Keratinocyte (primary cell): ENCODE data around the gene PLPP4. TPM values are rescaled to one million over a fixed set of nuclear protein-coding genes. Genes with fewer than 3 reads are reported as not detected.

ENCODE experiments used
- DNase-seq: peaks from one replicate; pipeline ENCODE4 v3.0.0-alpha.2; 2011; ENCODE audit warnings: low read depth, missing footprints, low spot score
- FAIRE-seq: peaks from 2 replicates; lab custom pipeline; 2011; peaks lifted over from hg19 to GRCh38; lab: Jason Lieb, UNC
- H2AFZ ChIP-seq: 2 replicates; pipeline ENCODE4 v1.6.0; 2012; ENCODE audit warnings: low read length, control low read depth, inconsistent platforms; ENCODE audit not compliant: control insufficient read depth
- H3K27ac ChIP-seq: 2 replicates; pipeline ENCODE4 v1.5.1; 2011; ENCODE audit warnings: low read length; ENCODE audit not compliant: control insufficient read depth, insufficient read depth
- H3K27me3 ChIP-seq: 3 replicates; pipeline ENCODE4 v1.6.0; 2011; ENCODE audit warnings: low read length; ENCODE audit not compliant: control insufficient read depth, insufficient read depth; ENCODE audit errors: extremely low read depth
- H3K36me3 ChIP-seq, 2 experiments: 2 replicates in 1 of 2; 3 replicates in 1 of 2; pipeline ENCODE4 v1.5.1; 2011; ENCODE audit warnings: low read length in 2 of 2, mild to moderate bottlenecking in 1 of 2; ENCODE audit not compliant: control insufficient read depth in 2 of 2, insufficient read depth in 2 of 2; ENCODE audit errors: extremely low read depth in 1 of 2
- H3K4me1 ChIP-seq: 3 replicates; pipeline ENCODE4 v1.5.1; 2011; ENCODE audit warnings: low read length; ENCODE audit not compliant: control insufficient read depth, insufficient read depth; ENCODE audit errors: extremely low read depth
- H3K4me2 ChIP-seq: 3 replicates; pipeline ENCODE4 v1.6.0; 2011; ENCODE audit warnings: low read depth, low read length; ENCODE audit not compliant: control insufficient read depth, insufficient read depth; ENCODE audit errors: extremely low read depth
- H3K4me3 ChIP-seq, 3 experiments: fragments of 200-600 bp in 1 of 3; sonication (generic) in 1 of 3; 2 replicates in 2 of 3; 3 replicates in 1 of 3; pipeline ENCODE4 v1.5.1; 2011 to 2016; ENCODE audit warnings: low read length in 3 of 3, mild to moderate bottlenecking in 3 of 3, control low read depth in 2 of 3, inconsistent platforms in 1 of 3, low read depth in 1 of 3, mixed read lengths in 1 of 3, mixed run types in 1 of 3, moderate library complexity in 1 of 3; ENCODE audit not compliant: control insufficient read depth in 2 of 3, insufficient read depth in 2 of 3; ENCODE audit errors: extremely low read depth in 1 of 3
- H3K79me2 ChIP-seq: 2 replicates; pipeline ENCODE4 v1.6.0; 2012; ENCODE audit warnings: low read length; ENCODE audit not compliant: control insufficient read depth, insufficient read depth
- H3K9ac ChIP-seq: 3 replicates; pipeline ENCODE4 v1.6.0; 2011; ENCODE audit warnings: low read length; ENCODE audit not compliant: control insufficient read depth, insufficient read depth; ENCODE audit errors: extremely low read depth
- H3K9me1 ChIP-seq: 3 replicates; pipeline ENCODE4 v1.6.0; 2011; ENCODE audit warnings: low read length; ENCODE audit not compliant: control insufficient read depth, insufficient read depth; ENCODE audit errors: extremely low read depth
- H3K9me3 ChIP-seq: 2 replicates; pipeline ENCODE4 v1.5.1; 2012; ENCODE audit warnings: low read depth, low read length; ENCODE audit not compliant: control insufficient read depth
- H4K20me1 ChIP-seq: 3 replicates; pipeline ENCODE4 v1.6.0; 2011; ENCODE audit warnings: low read length; ENCODE audit not compliant: control insufficient read depth, insufficient read depth; ENCODE audit errors: extremely low read depth
- CTCF ChIP-seq, 3 experiments: IDR thresholded peaks in 1 of 3; conservative IDR thresholded peaks in 1 of 3; optimal IDR thresholded peaks in 1 of 3; 2 replicates in 2 of 3; 3 replicates in 1 of 3; pipeline versions ENCODE3 to v1.5.1; 2011; ENCODE audit warnings: low read length in 3 of 3, mild to moderate bottlenecking in 3 of 3, moderate library complexity in 2 of 3, control low read depth in 1 of 3, inconsistent platforms in 1 of 3; ENCODE audit not compliant: insufficient read depth in 2 of 3; ENCODE audit errors: extremely low read depth in 1 of 3
- EZH2 ChIP-seq: IDR thresholded peaks from one replicate; pipeline ENCODE4 v1.6.1; 2012; ENCODE audit warnings: inconsistent platforms, mild to moderate bottlenecking, low read length, moderate library complexity
- dilution Hi-C: fragments of 300-500 bp; cut with MboI; formaldehyde crosslinking; loops from one replicate; pipeline ENCODE4 v1.7.0; 2020; ENCODE audit warnings: low sequenced_read_pairs; ENCODE audit not compliant: extremely low pct_ligation_motif_present
- polyA plus RNA-seq, 5 experiments: library from polyadenylated mRNA; depleted of rRNA in 3 of 5; stranded (reverse) in 3 of 5; stranded (forward) in 1 of 5; unstranded in 1 of 5; fragments of >200 nt; gene quantifications; 1 replicate in 1 of 5; 2 replicates in 3 of 5; 3 replicates in 1 of 5; pipeline versions ENCODE4 v1.2.1 to v1.2.3, GENCODE V29; 2011 to 2012; ENCODE audit warnings: missing spikeins in 2 of 5, low read depth in 1 of 5, low replicate concordance in 1 of 5

Gene PLPP4
- polyA plus RNA-seq, 1 donor (not counting 4 experiments of a cell fraction or from before 2014, with no cell fraction given) = 0.76 TPM

- FAIRE-seq (no peak), DNase-seq (no peak)
- Histone ChIP-seq H3K9me1 (no peaks in the 10 kb centered on the region), H3K9ac (no peak overlapping the region), H3K36me3 (no peaks in the 10 kb centered on the region), H3K79me2 (no peaks in the 10 kb centered on the region), H3K4me2 (no peak overlapping the region), H3K9me3 (no peaks in the 10 kb centered on the region), H2AFZ (no peak overlapping the region), H3K27ac (no peak overlapping the region), H3K4me1 (peaks cover 3% of the 10 kb centered on the region), H4K20me1 (no peaks in the 10 kb centered on the region), H3K4me3 (no peak overlapping the region), H3K27me3 (no peaks in the 10 kb centered on the region)
- no peak for TF ChIP-seq CTCF (optimal IDR thresholded peaks at IDR 0.05 in 1 of 3, IDR thresholded peaks at IDR 0.05 in 1 of 3, conservative IDR thresholded peaks at IDR 0.05 in 1 of 3; ENCODE audit: extremely low read depth in 1 of 3, insufficient read depth in 2 of 3, low read length in 3 of 3)
- no peak for TF ChIP-seq EZH2
- dilution Hi-C loops = no loop called here
These were observed 23.8 kb downstream of the PLPP4 start for GRCh38 chr10:120480848-120481247.

DNA sequence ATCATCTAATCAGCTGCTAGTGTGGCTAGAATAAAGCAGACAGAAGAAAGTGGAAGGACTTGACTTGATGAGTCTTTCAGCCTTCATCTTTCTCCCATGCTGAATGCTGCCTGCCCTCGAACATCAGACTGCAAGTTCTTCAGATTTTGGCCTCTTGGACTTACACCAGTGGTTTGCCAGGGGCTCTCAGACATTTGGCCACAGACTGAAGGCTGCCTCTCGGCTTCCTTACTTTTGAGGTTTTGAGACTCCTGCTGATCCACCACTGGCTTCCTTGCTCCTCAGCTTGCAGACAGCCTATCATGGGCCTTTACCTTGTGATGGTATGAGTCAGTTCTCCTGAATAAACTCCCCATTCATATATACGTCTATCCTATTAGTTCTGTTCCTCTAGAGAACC, 26.0 kb downstream of the PLPP4 start:
- Histone ChIP-seq H3K27me3 (no peaks in the 10 kb centered on the region), H2AFZ (no peak overlapping the region), H3K27ac (no peak overlapping the region), H3K4me2 (no peak overlapping the region), H4K20me1 (no peaks in the 10 kb centered on the region), H3K9me1 (no peaks in the 10 kb centered on the region), H3K4me3 (no peak overlapping the region), H3K9ac (no peak overlapping the region), H3K4me1 (no peaks in the 10 kb centered on the region), H3K9me3 (no peaks in the 10 kb centered on the region), H3K36me3 (no peaks in the 10 kb centered on the region), H3K79me2 (no peaks in the 10 kb centered on the region)
- dilution Hi-C loops = no loop called here
- TF ChIP-seq CTCF (optimal IDR thresholded peaks at IDR 0.05 in 1 of 3, IDR thresholded peaks at IDR 0.05 in 1 of 3, conservative IDR thresholded peaks at IDR 0.05 in 1 of 3; ENCODE audit: extremely low read depth in 1 of 3, insufficient read depth in 2 of 3, low read length in 3 of 3) (no peak), EZH2 (no peak)
- DNase-seq (no peak), FAIRE-seq (no peak)
